ENCODE measurements around the gene SIGLEC14. TPM values are rescaled to one million over a fixed set of nuclear protein-coding genes. Genes with fewer than 3 reads are reported as not detected.

The SIGLEC14 gene
- polyA plus RNA-seq, 1 donor from 2014 or later, result not detected

DNA sequence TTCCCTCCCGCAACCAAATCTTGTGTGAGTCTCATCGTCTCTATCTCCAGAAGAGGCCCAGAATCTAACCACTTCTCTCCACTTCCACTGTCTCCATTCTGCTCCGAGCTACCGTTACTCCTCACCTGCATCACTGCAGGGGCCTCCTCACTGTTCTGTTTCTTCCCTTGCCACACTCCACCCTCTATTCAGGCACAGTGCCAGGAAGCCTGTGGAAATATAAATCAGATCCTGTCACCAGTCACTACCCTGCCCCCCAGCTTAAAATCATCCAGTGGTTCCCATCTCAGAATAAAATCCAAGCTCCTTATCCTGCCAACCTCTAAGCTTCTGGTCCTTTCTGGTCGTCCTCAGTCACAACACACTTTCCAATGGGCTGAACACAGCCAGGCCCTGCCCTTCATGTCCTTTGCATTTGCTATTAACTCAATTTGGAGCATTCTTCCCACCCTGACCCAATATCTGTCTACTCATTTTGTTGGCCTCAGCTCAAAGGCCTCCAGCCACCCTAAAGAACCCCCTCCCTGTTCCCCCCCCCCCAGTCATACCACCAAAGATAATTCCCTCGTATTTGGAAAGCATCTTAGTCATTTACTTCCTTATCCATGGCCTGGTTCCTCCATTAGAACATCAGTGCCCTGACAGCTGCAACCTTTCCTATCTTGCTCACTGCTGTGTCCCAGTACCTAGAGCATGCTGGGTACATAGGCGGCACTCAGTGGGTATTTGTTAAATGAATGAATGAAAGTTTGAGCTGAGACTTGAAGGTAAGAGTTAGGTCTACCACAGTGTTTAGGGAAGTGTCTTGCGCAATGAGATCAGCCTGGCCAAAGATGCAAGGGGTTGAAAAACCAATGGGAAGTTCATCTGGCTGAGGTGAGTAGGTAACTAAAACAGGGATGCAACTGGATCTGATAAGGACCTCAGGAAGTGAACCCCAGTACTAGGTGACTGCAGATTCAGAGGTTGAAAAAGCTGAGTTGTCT lies 51.1 kb downstream of the SIGLEC14 start:
- Histone ChIP-seq H3K9ac (ENCODE audit: low read length) (peak overlapping the region; percentile 82), H3K36me3 (ENCODE audit: insufficient read depth, low read length) (no peaks in the 10 kb centered on the region), H3K9me3 (ENCODE audit: low read length) (peaks cover 3% of the 10 kb centered on the region), H3K27me3 (ENCODE audit: insufficient read depth, low read depth, low read length) (no peaks in the 10 kb centered on the region), H3K79me2 (replicated peaks; ENCODE audit: insufficient read depth, low read length) (peaks cover 2% of the 10 kb centered on the region), H3K4me3 (ENCODE audit: low read length) (peak overlapping the region; percentile 87), H4K20me1 (ENCODE audit: insufficient read depth) (no peaks in the 10 kb centered on the region), H3K27ac (ENCODE audit: low read length) (no peak overlapping the region), H3K9me2 (ENCODE audit: insufficient read depth, low read length) (no peaks in the 10 kb centered on the region), H3F3A (ENCODE audit: insufficient read depth, low read length, poor library complexity, severe bottlenecking) (no peaks in the 10 kb centered on the region), H2AFZ (ENCODE audit: low read depth, low read length) (no peak overlapping the region), H3K4me2 (ENCODE audit: low read length) (peak overlapping the region; percentile 92)
- TF ChIP-seq, protein P1, sequence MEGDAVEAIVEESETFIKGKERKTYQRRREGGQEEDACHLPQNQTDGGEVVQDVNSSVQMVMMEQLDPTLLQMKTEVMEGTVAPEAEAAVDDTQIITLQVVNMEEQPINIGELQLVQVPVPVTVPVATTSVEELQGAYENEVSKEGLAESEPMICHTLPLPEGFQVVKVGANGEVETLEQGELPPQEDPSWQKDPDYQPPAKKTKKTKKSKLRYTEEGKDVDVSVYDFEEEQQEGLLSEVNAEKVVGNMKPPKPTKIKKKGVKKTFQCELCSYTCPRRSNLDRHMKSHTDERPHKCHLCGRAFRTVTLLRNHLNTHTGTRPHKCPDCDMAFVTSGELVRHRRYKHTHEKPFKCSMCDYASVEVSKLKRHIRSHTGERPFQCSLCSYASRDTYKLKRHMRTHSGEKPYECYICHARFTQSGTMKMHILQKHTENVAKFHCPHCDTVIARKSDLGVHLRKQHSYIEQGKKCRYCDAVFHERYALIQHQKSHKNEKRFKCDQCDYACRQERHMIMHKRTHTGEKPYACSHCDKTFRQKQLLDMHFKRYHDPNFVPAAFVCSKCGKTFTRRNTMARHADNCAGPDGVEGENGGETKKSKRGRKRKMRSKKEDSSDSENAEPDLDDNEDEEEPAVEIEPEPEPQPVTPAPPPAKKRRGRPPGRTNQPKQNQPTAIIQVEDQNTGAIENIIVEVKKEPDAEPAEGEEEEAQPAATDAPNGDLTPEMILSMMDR (IDR thresholded peaks at IDR 0.05; ENCODE audit: poor library complexity, severe bottlenecking), result no peak
- no peak for TF ChIP-seq POLR2AphosphoS5 (IDR thresholded peaks at IDR 0.05)
- TF ChIP-seq TAF1 (IDR thresholded peaks at IDR 0.05; ENCODE audit: low read depth), result no peak
- TF ChIP-seq RAD21 (conservative IDR thresholded peaks at IDR 0.05), result no peak
- TF ChIP-seq EP300 (conservative IDR thresholded peaks at IDR 0.05; ENCODE audit: poor library complexity, severe bottlenecking), result no peak
- no peak for TF ChIP-seq SMC3 (conservative IDR thresholded peaks at IDR 0.05; ENCODE audit: poor library complexity)
- TF ChIP-seq MXI1 (conservative IDR thresholded peaks at IDR 0.05; ENCODE audit: poor library complexity, severe bottlenecking), result no peak
- no peak for TF ChIP-seq EZH2 (IDR thresholded peaks at IDR 0.05; ENCODE audit: borderline replicate concordance, insufficient read depth, low read length, poor library complexity, severe bottlenecking)

DNA sequence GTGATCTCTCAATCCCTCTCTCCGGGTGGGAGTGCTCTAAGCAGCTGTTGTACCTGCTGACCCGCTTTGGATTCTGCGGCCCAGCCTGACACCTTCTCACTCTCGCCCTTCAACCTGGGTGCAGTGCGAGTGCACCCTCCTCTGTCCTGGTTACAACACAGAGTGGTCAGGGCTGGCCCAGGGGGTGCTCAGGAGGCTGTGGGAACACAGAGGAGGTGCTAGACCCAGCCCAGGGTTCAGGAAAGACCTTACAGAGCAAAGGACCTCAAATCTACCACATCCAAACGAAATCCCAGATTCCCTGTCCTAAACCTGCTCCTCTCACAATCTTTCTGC lies 51.9 kb downstream of the SIGLEC14 start:
- peak; percentile 3 for TF ChIP-seq SMC3 (conservative IDR thresholded peaks at IDR 0.05; ENCODE audit: poor library complexity)
- no peak for TF ChIP-seq EZH2 (IDR thresholded peaks at IDR 0.05; ENCODE audit: borderline replicate concordance, insufficient read depth, low read length, poor library complexity, severe bottlenecking)
- Histone ChIP-seq H2AFZ (ENCODE audit: low read depth, low read length) (peak overlapping the region; percentile 97), H3K27ac (ENCODE audit: low read length) (peak overlapping the region; percentile 78)

DNA sequence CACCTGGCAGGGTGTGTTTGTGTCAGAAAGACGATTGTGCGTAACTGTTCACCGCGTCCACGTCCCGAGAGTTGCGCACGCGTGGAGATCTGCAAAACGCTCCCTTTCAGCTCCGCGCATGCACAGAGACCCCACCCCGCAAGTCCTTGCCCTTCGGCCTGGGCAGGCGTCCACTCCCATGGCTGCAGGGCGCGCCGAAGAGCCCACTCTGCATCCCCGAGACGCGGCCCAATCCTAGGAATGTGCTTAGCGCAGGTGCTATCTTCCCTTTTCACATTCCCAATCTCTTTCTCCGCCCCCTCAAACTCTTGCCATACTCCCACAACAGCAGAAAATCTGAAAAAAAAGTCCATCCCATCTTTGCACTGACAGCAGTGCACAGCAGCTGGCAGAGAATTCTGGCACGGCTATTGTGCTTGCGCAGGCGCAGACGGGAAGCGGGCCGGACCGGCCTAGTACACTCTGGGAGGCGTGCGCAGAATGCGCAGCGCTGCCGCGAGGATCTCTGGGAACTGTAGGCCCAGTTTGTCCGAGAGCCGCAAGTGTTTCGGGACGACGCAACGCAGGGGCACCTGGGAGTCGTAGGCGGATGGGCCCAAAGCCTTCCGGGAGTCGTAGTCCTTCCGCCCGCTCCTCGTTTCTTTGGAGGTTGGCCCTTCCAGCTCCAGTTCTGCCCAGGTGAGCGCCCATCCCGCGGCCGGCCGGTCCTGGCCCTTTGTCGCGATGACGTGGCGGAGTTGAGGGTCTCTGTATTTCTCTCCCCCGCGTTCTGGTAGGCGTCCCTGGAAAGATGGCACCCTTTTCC lies 52.5 kb downstream of the SIGLEC14 start:
- H3K9me3 ChIP-seq (ENCODE audit: low read length), result peaks cover 3% of the 10 kb centered on the region
- no peaks in the 10 kb centered on the region for H3F3A ChIP-seq (ENCODE audit: insufficient read depth, low read length, poor library complexity, severe bottlenecking)
- H4K20me1 ChIP-seq (ENCODE audit: insufficient read depth), result no peaks in the 10 kb centered on the region
- H3K9ac ChIP-seq (ENCODE audit: low read length), result peak overlapping the region; percentile 82
- no peaks in the 10 kb centered on the region for H3K27me3 ChIP-seq (ENCODE audit: insufficient read depth, low read depth, low read length)
- no peaks in the 10 kb centered on the region for H3K9me2 ChIP-seq (ENCODE audit: insufficient read depth, low read length)
- H3K79me2 ChIP-seq (replicated peaks; ENCODE audit: insufficient read depth, low read length), result peaks cover 2% of the 10 kb centered on the region
- H3K4me2 ChIP-seq (ENCODE audit: low read length), result peak overlapping the region; percentile 93
- no peaks in the 10 kb centered on the region for H3K36me3 ChIP-seq (ENCODE audit: insufficient read depth, low read length)
- peak; percentile 73 for TF ChIP-seq POLR2AphosphoS5 (IDR thresholded peaks at IDR 0.05)
- no peak for TF ChIP-seq EP300 (conservative IDR thresholded peaks at IDR 0.05; ENCODE audit: poor library complexity, severe bottlenecking)
- TF ChIP-seq MXI1 (conservative IDR thresholded peaks at IDR 0.05; ENCODE audit: poor library complexity, severe bottlenecking), result peak; percentile 75
- TF ChIP-seq, protein P1 (IDR thresholded peaks at IDR 0.05; ENCODE audit: poor library complexity, severe bottlenecking), result peak; percentile 29
- no peak for TF ChIP-seq RAD21 (conservative IDR thresholded peaks at IDR 0.05)
- TF ChIP-seq TAF1 (IDR thresholded peaks at IDR 0.05; ENCODE audit: low read depth), result peak; percentile 84
- TF ChIP-seq EZH2 (IDR thresholded peaks at IDR 0.05; ENCODE audit: borderline replicate concordance, insufficient read depth, low read length, poor library complexity, severe bottlenecking), result no peak
- TF ChIP-seq SMC3 (conservative IDR thresholded peaks at IDR 0.05; ENCODE audit: poor library complexity), result peak; percentile 43
- TF ChIP-seq, protein P2, sequence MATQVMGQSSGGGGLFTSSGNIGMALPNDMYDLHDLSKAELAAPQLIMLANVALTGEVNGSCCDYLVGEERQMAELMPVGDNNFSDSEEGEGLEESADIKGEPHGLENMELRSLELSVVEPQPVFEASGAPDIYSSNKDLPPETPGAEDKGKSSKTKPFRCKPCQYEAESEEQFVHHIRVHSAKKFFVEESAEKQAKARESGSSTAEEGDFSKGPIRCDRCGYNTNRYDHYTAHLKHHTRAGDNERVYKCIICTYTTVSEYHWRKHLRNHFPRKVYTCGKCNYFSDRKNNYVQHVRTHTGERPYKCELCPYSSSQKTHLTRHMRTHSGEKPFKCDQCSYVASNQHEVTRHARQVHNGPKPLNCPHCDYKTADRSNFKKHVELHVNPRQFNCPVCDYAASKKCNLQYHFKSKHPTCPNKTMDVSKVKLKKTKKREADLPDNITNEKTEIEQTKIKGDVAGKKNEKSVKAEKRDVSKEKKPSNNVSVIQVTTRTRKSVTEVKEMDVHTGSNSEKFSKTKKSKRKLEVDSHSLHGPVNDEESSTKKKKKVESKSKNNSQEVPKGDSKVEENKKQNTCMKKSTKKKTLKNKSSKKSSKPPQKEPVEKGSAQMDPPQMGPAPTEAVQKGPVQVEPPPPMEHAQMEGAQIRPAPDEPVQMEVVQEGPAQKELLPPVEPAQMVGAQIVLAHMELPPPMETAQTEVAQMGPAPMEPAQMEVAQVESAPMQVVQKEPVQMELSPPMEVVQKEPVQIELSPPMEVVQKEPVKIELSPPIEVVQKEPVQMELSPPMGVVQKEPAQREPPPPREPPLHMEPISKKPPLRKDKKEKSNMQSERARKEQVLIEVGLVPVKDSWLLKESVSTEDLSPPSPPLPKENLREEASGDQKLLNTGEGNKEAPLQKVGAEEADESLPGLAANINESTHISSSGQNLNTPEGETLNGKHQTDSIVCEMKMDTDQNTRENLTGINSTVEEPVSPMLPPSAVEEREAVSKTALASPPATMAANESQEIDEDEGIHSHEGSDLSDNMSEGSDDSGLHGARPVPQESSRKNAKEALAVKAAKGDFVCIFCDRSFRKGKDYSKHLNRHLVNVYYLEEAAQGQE (IDR thresholded peaks at IDR 0.05; ENCODE audit: borderline replicate concordance), result peak; percentile 67
- peak overlapping the region; percentile 97 for H2AFZ ChIP-seq (ENCODE audit: low read depth, low read length)
- H3K4me3 ChIP-seq (ENCODE audit: low read length), result peak overlapping the region; percentile 87
- peak overlapping the region; percentile 78 for H3K27ac ChIP-seq (ENCODE audit: low read length)

More for the DNA sequence above, 51.9 kb downstream of the SIGLEC14 start:
- peaks cover 2% of the 10 kb centered on the region for H3K79me2 ChIP-seq (replicated peaks; ENCODE audit: insufficient read depth, low read length)
- H3F3A ChIP-seq (ENCODE audit: insufficient read depth, low read length, poor library complexity, severe bottlenecking), result no peaks in the 10 kb centered on the region
- H3K4me2 ChIP-seq (ENCODE audit: low read length), result peak overlapping the region; percentile 92
- H3K9ac ChIP-seq (ENCODE audit: low read length), result peak overlapping the region; percentile 82
- no peaks in the 10 kb centered on the region for H3K27me3 ChIP-seq (ENCODE audit: insufficient read depth, low read depth, low read length)
- peaks cover 3% of the 10 kb centered on the region for H3K9me3 ChIP-seq (ENCODE audit: low read length)
- H4K20me1 ChIP-seq (ENCODE audit: insufficient read depth), result no peaks in the 10 kb centered on the region
- H3K36me3 ChIP-seq (ENCODE audit: insufficient read depth, low read length), result no peaks in the 10 kb centered on the region
- peak overlapping the region; percentile 87 for H3K4me3 ChIP-seq (ENCODE audit: low read length)
- no peaks in the 10 kb centered on the region for H3K9me2 ChIP-seq (ENCODE audit: insufficient read depth, low read length)
